ENCODE measurements around the gene FGGY.

FGGY gene

DNA sequence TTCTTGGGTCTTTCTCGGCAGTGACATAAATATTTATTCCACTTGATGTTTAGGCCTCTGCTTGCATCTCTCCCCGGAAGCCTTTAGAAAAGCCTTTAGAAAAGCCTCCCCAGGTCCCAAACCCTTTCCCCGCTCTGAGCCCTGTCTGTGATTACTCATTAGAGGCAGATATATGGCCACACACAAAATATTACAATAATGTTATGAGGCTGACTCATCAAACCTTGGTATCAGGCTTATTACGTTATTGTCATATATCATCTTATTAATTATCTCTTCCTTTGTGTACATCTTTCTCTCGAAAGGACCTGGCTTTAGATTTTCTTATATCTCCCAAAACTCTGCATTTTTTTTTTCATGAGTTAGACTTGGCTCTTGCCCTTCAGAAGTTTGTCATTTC is 69.5 kb downstream of the FGGY start:
- DNase-seq = no peak
- Histone ChIP-seq H3K4me3 (ENCODE audit: control insufficient read depth in 1 of 7, extremely low read depth in 1 of 7, insufficient read depth in 4 of 7, low read depth in 2 of 7, low read length in 6 of 7) (no peak overlapping the region), H3K27me3 (replicated peaks in 2 of 5; ENCODE audit: control insufficient read depth in 4 of 5, insufficient read depth in 5 of 5, low read length in 4 of 5) (no peaks in the 10 kb centered on the region), H3K27ac (ENCODE audit: insufficient read depth in 1 of 2, low read depth in 1 of 2, low read length in 2 of 2, poor library complexity in 1 of 2, severe bottlenecking in 2 of 2) (no peak overlapping the region), H3K4me1 (ENCODE audit: control extremely low read depth in 1 of 4, control insufficient read depth in 4 of 4, insufficient read depth in 4 of 4, low read length in 3 of 4) (peaks cover 0 to 6% (median 0%) of the 10 kb centered on the region in 4 experiments), H3K9me3 (ENCODE audit: control extremely low read depth in 1 of 5, control insufficient read depth in 4 of 5, insufficient read depth in 2 of 5, low read depth in 1 of 5, low read length in 4 of 5) (no peaks in the 10 kb centered on the region), H3K36me3 (ENCODE audit: control insufficient read depth in 4 of 4, insufficient read depth in 4 of 4, low read length in 3 of 4) (peaks cover 0 to 2% (median 0%) of the 10 kb centered on the region in 4 experiments)
- WGBS (ENCODE audit: insufficient coverage) = 100% methylated on average over 2 of the region's 5 CpGs
- ChIA-PET POLR2A (no interaction called here), CTCF (no interaction called here)

DNA sequence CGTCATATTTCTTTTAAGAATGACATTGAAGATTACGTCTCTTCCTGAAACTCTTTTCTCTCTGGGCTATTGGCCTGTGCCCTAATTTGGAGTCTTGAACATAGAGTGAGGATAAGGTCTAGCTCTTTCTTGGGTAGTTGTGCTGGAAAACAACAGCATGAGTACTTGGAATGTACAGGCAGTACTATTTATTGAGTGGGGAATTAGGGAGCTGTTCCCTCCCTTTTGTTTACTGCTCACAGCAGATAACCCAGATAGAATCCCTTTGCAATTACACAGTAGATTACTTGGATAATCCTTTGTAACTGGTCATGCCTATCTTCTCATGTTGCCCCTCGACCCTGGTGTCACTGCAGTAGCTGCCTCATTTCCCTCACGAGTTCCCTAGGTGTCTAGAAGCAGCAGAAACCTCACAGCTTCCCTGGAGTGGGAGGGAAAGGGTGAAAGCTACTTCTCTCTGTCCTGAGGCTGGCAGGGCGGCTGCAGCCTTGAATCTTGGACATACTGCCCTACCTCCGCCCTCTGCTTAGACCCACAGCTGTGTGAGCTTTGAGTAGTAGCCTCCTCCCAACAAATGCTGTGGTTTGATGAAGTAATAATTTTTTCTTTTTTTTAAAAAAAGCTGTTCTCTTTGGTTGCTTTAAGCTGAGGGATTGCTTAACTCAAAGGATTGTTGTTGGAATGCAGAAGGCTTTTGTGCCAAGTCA is 70.6 kb downstream of the FGGY start:
- Histone ChIP-seq H3K4me3 (ENCODE audit: control insufficient read depth in 1 of 7, extremely low read depth in 1 of 7, insufficient read depth in 4 of 7, low read depth in 2 of 7, low read length in 6 of 7) (no peak overlapping the region), H3K27ac (ENCODE audit: insufficient read depth in 1 of 2, low read depth in 1 of 2, low read length in 2 of 2, poor library complexity in 1 of 2, severe bottlenecking in 2 of 2) (no peak overlapping the region), H3K9me3 (ENCODE audit: control extremely low read depth in 1 of 5, control insufficient read depth in 4 of 5, insufficient read depth in 2 of 5, low read depth in 1 of 5, low read length in 4 of 5) (no peaks in the 10 kb centered on the region), H3K36me3 (ENCODE audit: control insufficient read depth in 4 of 4, insufficient read depth in 4 of 4, low read length in 3 of 4) (peaks cover 0 to 2% (median 0%) of the 10 kb centered on the region in 4 experiments), H3K4me1 (ENCODE audit: control extremely low read depth in 1 of 4, control insufficient read depth in 4 of 4, insufficient read depth in 4 of 4, low read length in 3 of 4) (peaks cover 0 to 6% (median 0%) of the 10 kb centered on the region in 4 experiments), H3K27me3 (replicated peaks in 2 of 5; ENCODE audit: control insufficient read depth in 4 of 5, insufficient read depth in 5 of 5, low read length in 4 of 5) (no peaks in the 10 kb centered on the region)
- ChIA-PET CTCF (no interaction called here), POLR2A (no interaction called here)
- WGBS (ENCODE audit: insufficient coverage) = 95% methylated on average over 2 of the region's 6 CpGs
- DNase-seq = peak in 2 of 3 donors; percentile 4 to 9

DNA sequence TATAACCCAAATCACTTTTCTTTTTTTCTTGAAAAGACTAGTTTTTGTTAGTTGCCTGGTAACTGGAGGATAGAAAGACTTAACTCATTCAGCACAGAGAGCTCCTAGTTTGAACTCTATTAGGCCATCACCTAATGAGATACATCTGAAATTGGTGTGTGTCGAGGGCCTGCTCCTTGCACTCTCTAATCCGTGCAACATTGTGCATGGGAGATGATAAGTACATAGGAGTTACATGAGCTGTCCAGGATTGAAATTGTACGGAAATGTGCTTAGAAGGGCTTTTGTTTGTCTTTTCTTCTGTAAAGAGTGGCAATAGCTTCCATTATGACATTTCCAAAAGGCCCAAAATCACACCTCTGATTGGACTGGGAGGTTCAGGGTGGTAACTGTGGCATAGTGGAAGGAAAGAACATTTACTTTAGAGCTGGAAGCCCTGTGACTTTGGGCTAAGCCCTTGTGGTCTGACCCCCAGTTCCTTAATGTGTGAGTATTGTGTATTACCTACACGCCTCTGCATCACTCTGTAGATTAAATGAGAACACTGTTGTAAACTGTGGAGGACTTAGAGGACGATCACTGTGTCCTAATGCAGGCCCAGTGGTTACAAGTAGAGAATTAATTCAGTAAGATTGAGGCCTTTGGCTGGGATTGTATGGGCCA is 71.2 kb downstream of the FGGY start:
- H3K9me3 ChIP-seq (ENCODE audit: control extremely low read depth in 1 of 5, control insufficient read depth in 4 of 5, insufficient read depth in 2 of 5, low read depth in 1 of 5, low read length in 4 of 5) = no peaks in the 10 kb centered on the region
- H3K27me3 ChIP-seq (replicated peaks in 2 of 5; ENCODE audit: control insufficient read depth in 4 of 5, insufficient read depth in 5 of 5, low read length in 4 of 5) = no peaks in the 10 kb centered on the region
- 100% methylated on average over 4 of the region's 5 CpGs for WGBS (ENCODE audit: insufficient coverage)
- H3K27ac ChIP-seq (ENCODE audit: insufficient read depth in 1 of 2, low read depth in 1 of 2, low read length in 2 of 2, poor library complexity in 1 of 2, severe bottlenecking in 2 of 2) = no peak overlapping the region
- ChIA-PET POLR2A (no interaction called here), CTCF (no interaction called here)
- peaks cover 0 to 6% (median 0%) of the 10 kb centered on the region in 4 experiments for H3K4me1 ChIP-seq (ENCODE audit: control extremely low read depth in 1 of 4, control insufficient read depth in 4 of 4, insufficient read depth in 4 of 4, low read length in 3 of 4)
- no peaks in the 10 kb centered on the region for H3K36me3 ChIP-seq (ENCODE audit: control insufficient read depth in 4 of 4, insufficient read depth in 4 of 4, low read length in 3 of 4)
- no peak for DNase-seq
- no peak overlapping the region for H3K4me3 ChIP-seq (ENCODE audit: control insufficient read depth in 1 of 7, extremely low read depth in 1 of 7, insufficient read depth in 4 of 7, low read depth in 2 of 7, low read length in 6 of 7)

DNA sequence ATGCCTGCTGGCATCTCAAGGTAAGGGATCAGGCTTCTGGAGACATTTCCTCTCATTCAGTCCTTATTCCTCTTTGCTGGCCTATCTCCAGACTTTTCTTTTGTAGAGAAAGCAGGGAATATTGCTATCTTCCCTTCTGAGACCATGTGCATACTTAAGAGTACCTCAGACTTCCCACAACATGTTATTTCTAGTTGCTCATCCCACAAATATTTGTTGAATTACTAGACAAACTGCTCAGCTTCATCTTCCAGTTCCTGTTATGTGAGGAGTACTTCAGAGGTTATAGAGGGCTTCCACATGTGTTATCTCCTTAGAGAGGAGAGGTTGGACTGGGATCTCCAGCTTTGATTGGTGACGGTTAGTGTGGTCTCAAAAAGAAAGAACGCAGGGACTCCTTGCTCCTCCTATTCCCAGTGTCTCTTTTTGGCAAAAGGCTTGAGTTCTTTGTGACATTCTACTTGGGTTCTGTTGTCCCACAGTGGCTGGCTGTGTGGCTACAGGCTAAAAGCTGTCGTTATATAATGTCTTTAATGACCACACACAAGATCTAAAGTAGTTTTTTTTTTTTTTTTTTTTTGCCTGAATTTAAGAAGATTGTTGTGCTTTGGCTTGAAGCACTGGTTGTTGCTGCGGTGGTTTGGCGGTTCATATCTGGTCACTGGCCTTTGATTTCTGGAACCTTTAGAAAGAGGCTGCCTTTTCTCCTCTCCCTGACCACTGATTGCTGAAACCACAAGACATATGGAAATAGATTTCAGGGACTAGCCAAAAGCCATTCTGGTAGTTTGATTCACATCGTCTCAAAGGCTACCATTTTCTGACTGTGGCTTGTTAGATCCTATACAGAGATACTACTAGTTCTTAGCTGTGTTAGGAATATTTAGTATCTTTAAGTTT is 78.7 kb downstream of the FGGY start:
- H3K27me3 ChIP-seq (replicated peaks in 2 of 5; ENCODE audit: control insufficient read depth in 4 of 5, insufficient read depth in 5 of 5, low read length in 4 of 5) = no peaks in the 10 kb centered on the region
- ChIA-PET CTCF (no interaction called here), POLR2A (interaction anchor here (1.1 kb wide), 1 partner anchor 14 kb away, joined by 5 read pairs; no protein-coding TSS in a partner anchor)
- no peaks in the 10 kb centered on the region for H3K9me3 ChIP-seq (ENCODE audit: control extremely low read depth in 1 of 5, control insufficient read depth in 4 of 5, insufficient read depth in 2 of 5, low read depth in 1 of 5, low read length in 4 of 5)
- WGBS (ENCODE audit: insufficient coverage) = 100% methylated on average over 4 of the region's 6 CpGs
- no peak overlapping the region for H3K27ac ChIP-seq (ENCODE audit: insufficient read depth in 1 of 2, low read depth in 1 of 2, low read length in 2 of 2, poor library complexity in 1 of 2, severe bottlenecking in 2 of 2)
- H3K4me3 ChIP-seq (ENCODE audit: control insufficient read depth in 1 of 7, extremely low read depth in 1 of 7, insufficient read depth in 4 of 7, low read depth in 2 of 7, low read length in 6 of 7) = no peak overlapping the region
- H3K4me1 ChIP-seq (ENCODE audit: control extremely low read depth in 1 of 4, control insufficient read depth in 4 of 4, insufficient read depth in 4 of 4, low read length in 3 of 4) = no peaks in the 10 kb centered on the region
- no peak for DNase-seq
- peaks cover 0 to 2% (median 0%) of the 10 kb centered on the region in 4 experiments for H3K36me3 ChIP-seq (ENCODE audit: control insufficient read depth in 4 of 4, insufficient read depth in 4 of 4, low read length in 3 of 4)

DNA sequence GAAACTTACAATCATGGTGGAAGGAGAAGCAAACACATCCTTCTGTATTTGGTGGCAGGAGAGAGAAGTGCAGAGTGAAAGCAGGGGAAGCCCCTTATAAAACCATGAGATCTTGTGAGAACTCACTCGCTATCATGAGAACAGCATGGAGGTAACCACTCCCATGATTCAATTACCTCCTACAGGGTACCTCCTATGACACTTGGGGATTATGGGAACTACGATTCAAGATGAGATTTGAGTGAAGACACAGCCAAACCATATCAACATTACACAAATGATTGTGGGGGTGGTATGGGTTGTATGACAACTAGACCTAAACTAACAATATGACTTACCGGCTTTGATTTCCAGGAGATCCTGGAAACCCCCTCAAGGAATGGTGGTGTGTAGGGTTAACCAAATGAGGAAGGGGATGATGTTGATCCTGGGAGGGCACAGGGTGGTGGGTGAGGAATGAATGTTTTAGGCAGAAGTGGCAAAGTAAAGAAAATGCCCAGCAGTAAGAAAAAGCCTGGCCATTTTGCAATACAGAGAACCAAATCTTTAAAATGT is 80.5 kb downstream of the FGGY start:
- H3K27ac ChIP-seq (ENCODE audit: insufficient read depth in 1 of 2, low read depth in 1 of 2, low read length in 2 of 2, poor library complexity in 1 of 2, severe bottlenecking in 2 of 2) = no peak overlapping the region
- H3K9me3 ChIP-seq (ENCODE audit: control extremely low read depth in 1 of 5, control insufficient read depth in 4 of 5, insufficient read depth in 2 of 5, low read depth in 1 of 5, low read length in 4 of 5) = no peaks in the 10 kb centered on the region
- ChIA-PET POLR2A (no interaction called here), CTCF (no interaction called here)
- H3K36me3 ChIP-seq (ENCODE audit: control insufficient read depth in 4 of 4, insufficient read depth in 4 of 4, low read length in 3 of 4) = peaks cover 0 to 2% (median 0%) of the 10 kb centered on the region in 4 experiments
- no CpG with 5 or more reads among the region's 3 CpGs for WGBS (ENCODE audit: insufficient coverage)
- no peaks in the 10 kb centered on the region for H3K27me3 ChIP-seq (replicated peaks in 2 of 5; ENCODE audit: control insufficient read depth in 4 of 5, insufficient read depth in 5 of 5, low read length in 4 of 5)
- DNase-seq = no peak
- H3K4me3 ChIP-seq (ENCODE audit: control insufficient read depth in 1 of 7, extremely low read depth in 1 of 7, insufficient read depth in 4 of 7, low read depth in 2 of 7, low read length in 6 of 7) = no peak overlapping the region
- no peaks in the 10 kb centered on the region for H3K4me1 ChIP-seq (ENCODE audit: control extremely low read depth in 1 of 4, control insufficient read depth in 4 of 4, insufficient read depth in 4 of 4, low read length in 3 of 4)

DNA sequence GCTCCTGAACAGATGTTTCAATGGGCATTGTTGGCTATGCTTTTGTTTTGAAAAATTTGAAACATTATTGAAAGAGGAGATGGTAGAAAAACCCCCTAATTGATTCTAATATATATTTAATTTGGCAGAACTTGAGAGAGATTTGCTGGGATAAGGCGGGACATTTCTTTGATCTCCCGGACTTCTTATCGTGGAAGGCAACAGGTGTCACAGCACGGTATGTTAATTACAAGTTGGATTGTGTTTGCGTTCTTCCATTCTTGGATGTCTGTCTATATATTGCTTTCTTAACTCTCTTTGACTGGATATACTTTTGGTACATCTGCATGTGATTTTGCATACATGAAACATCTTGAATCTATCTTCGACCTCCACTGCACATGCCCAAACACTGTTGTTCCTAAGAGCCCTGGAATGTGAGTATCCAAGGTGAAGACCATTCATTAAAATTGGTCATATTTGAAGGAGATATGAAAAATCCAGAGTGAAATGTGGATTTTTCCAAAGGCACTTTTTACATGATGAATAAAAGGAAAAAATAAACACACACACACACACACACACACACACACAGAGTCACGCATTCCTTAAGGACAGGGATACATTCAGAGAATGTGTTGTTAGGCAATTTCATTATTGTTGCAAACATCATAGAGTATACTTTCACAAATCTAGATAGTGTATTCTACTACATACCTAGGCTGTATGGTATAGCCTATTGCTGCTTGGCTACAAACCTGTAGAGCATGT is 81.9 kb downstream of the FGGY start:
- peaks cover 0 to 2% (median 0%) of the 10 kb centered on the region in 4 experiments for H3K4me1 ChIP-seq (ENCODE audit: control extremely low read depth in 1 of 4, control insufficient read depth in 4 of 4, insufficient read depth in 4 of 4, low read length in 3 of 4)
- WGBS (ENCODE audit: insufficient coverage) = 50% methylated on average over 2 of the region's 7 CpGs
- H3K36me3 ChIP-seq (ENCODE audit: control insufficient read depth in 4 of 4, insufficient read depth in 4 of 4, low read length in 3 of 4) = peaks cover 0 to 2% (median 0%) of the 10 kb centered on the region in 4 experiments
- H3K9me3 ChIP-seq (ENCODE audit: control extremely low read depth in 1 of 5, control insufficient read depth in 4 of 5, insufficient read depth in 2 of 5, low read depth in 1 of 5, low read length in 4 of 5) = no peaks in the 10 kb centered on the region
- ChIA-PET POLR2A (no interaction called here), CTCF (no interaction called here)
- no peak for DNase-seq
- no peak overlapping the region for H3K4me3 ChIP-seq (ENCODE audit: control insufficient read depth in 1 of 7, extremely low read depth in 1 of 7, insufficient read depth in 4 of 7, low read depth in 2 of 7, low read length in 6 of 7)
- H3K27ac ChIP-seq (ENCODE audit: insufficient read depth in 1 of 2, low read depth in 1 of 2, low read length in 2 of 2, poor library complexity in 1 of 2, severe bottlenecking in 2 of 2) = no peak overlapping the region
- no peaks in the 10 kb centered on the region for H3K27me3 ChIP-seq (replicated peaks in 2 of 5; ENCODE audit: control insufficient read depth in 4 of 5, insufficient read depth in 5 of 5, low read length in 4 of 5)
